OCI-LY7 (cell line): ENCODE results near the gene VANGL1. TPM values are rescaled to one million over a fixed set of nuclear protein-coding genes. Genes with fewer than 3 reads are reported as not detected.

Experiments
- BruUV-seq: library from RNA; stranded (reverse); fragments of 400-500 nt; replicated peaks from 2 replicates; lab custom pipeline; 2021; lab: Mats Ljungman, UMichigan
- CTCF ChIA-PET: fragments of 300-600 bp; sonication (Branson Sonifier 250); formaldehyde crosslinking; loops from one replicate; lab custom pipeline; 2022; ENCODE audit warnings: antibody characterized with exemption; ENCODE audit not compliant: unreplicated experiment; lab: Charles Lee
- POLR2A ChIA-PET: fragments of 300-600 bp; sonication (Branson Sonifier 250); formaldehyde crosslinking; loops from one replicate; lab custom pipeline; 2022; ENCODE audit warnings: antibody characterized with exemption; lab: Charles Lee
- DNase-seq: peaks from one replicate; pipeline ENCODE4 v3.0.0-alpha.2; 2015; ENCODE audit warnings: low spot score
- H2AFZ ChIP-seq: fragments of 200-600 bp; sonication (generic), shearing (Covaris generic); 2 replicates; pipeline ENCODE4 v1.6.1; 2014; ENCODE audit warnings: mild to moderate bottlenecking, antibody characterized with exemption, low read length, moderate library complexity
- H3K27ac ChIP-seq: fragments of 200-600 bp; sonication (generic); 2 replicates; pipeline ENCODE4 v1.5.1; 2014; ENCODE audit warnings: mixed run types, low read depth, mild to moderate bottlenecking, moderate library complexity, low read length, inconsistent platforms; ENCODE audit not compliant: poor library complexity, severe bottlenecking
- H3K36me3 ChIP-seq: fragments of 200-600 bp; sonication (generic); 2 replicates; pipeline ENCODE4 v1.6.1; 2014; ENCODE audit warnings: mild to moderate bottlenecking, antibody characterized with exemption, low read length, moderate library complexity, mixed read lengths; ENCODE audit not compliant: insufficient read depth
- H3K4me1 ChIP-seq: fragments of 200-600 bp; sonication (generic); 2 replicates; pipeline ENCODE4 v1.5.1; 2014; ENCODE audit warnings: mild to moderate bottlenecking, low read length; ENCODE audit not compliant: insufficient read depth, poor library complexity, severe bottlenecking
- H3K4me2 ChIP-seq: fragments of 200-600 bp; sonication (generic); 2 replicates; pipeline ENCODE4 v1.6.1; 2014; ENCODE audit warnings: mild to moderate bottlenecking, low read length
- H3K4me3 ChIP-seq: fragments of 200-600 bp; sonication (generic); 2 replicates; pipeline ENCODE4 v1.5.1; 2014; ENCODE audit warnings: mild to moderate bottlenecking, low read depth, low read length; ENCODE audit not compliant: poor library complexity, severe bottlenecking
- H3K79me2 ChIP-seq: fragments of 200-600 bp; sonication (generic); 2 replicates; pipeline ENCODE4 v1.6.1; 2016; ENCODE audit warnings: low read depth, mild to moderate bottlenecking, low read length, moderate library complexity, mixed read lengths; ENCODE audit not compliant: insufficient read depth
- H3K9me2 ChIP-seq: fragments of 200-600 bp; sonication (generic); 2 replicates; pipeline ENCODE4 v1.6.1; 2016; ENCODE audit warnings: mild to moderate bottlenecking, low read length, mixed read lengths; ENCODE audit not compliant: insufficient read depth
- H3K9me3 ChIP-seq: fragments of 200-600 bp; sonication (generic); 2 replicates; pipeline ENCODE4 v1.6.1; 2014; ENCODE audit warnings: mild to moderate bottlenecking, mixed run types, low read length, mixed read lengths
- H4K20me1 ChIP-seq: fragments of 200-600 bp; sonication (generic); 2 replicates; pipeline ENCODE4 v1.6.1; 2014; ENCODE audit warnings: mild to moderate bottlenecking, antibody characterized with exemption, low read length, moderate library complexity, mixed read lengths; ENCODE audit not compliant: insufficient read depth
- CTCF ChIP-seq: fragments of 200-600 bp; sonication (generic); conservative IDR thresholded peaks from 2 replicates; pipeline ENCODE4 v1.5.1; 2014; ENCODE audit warnings: mild to moderate bottlenecking, antibody characterized with exemption, low read length, moderate library complexity, mixed read lengths
- EZH2phosphoT487 ChIP-seq: fragments of 200-600 bp; sonication (generic); IDR thresholded peaks from 2 replicates; pipeline ENCODE4 v1.6.1; 2018; ENCODE audit warnings: low read depth, borderline replicate concordance, mild to moderate bottlenecking, mixed run types, antibody characterized with exemption, low read length, moderate library complexity, mixed read lengths
- intact Hi-C: fragments of 100-400 bp; cut with micrococcal nuclease; formaldehyde crosslinking; loops from one replicate; pipeline ENCODE4 v1.10.0; 2022; ENCODE audit not compliant: unreplicated experiment
- total RNA-seq, 2 experiments: library from RNA; depleted of rRNA in 1 of 2; stranded (reverse); fragments of >200 nt in 1 of 2; shearing (Covaris generic) in 1 of 2; gene quantifications; 2 replicates each; pipeline ENCODE4 v1.2.3, GENCODE V29; 2014 to 2022

Gene VANGL1
- total RNA-seq, 2 experiments from 2014 or later = 1.2 TPM; not detected in 1

DNA sequence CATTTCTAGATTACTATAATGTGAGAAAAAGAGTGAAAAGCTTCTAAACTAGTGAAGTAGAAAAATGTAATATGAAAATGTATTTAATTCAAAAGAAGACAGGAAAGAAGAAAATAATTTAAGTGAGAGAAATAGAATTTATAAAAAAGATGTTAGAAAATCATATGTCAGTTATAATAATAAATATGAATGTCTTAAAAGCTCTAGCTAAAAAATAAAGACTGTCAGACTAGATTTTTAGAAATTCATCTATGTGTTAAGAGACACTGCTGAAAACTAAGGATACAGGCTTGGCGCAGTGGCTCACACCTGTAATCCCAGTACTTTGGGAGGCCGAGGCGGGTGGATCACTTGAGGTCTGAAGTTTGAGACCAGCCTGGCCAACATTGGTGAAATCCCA, 37.3 kb upstream of the VANGL1 start:
- TF ChIP-seq EZH2phosphoT487 = no peak
- no peak for TF ChIP-seq CTCF
- intact Hi-C loops = no loop called here
- Histone ChIP-seq H3K4me3 (no peak overlapping the region), H3K4me1 (no peaks in the 10 kb centered on the region), H3K36me3 (no peaks in the 10 kb centered on the region), H3K9me2 (no peaks in the 10 kb centered on the region), H3K4me2 (no peak overlapping the region), H4K20me1 (no peaks in the 10 kb centered on the region), H2AFZ (no peak overlapping the region), H3K27ac (no peak overlapping the region), H3K79me2 (no peaks in the 10 kb centered on the region), H3K9me3 (no peaks in the 10 kb centered on the region)
- ChIA-PET POLR2A (interaction anchor here (0.7 kb wide), 1 partner anchor 895 kb away, joined by 3 read pairs; no protein-coding TSS in a partner anchor), CTCF (no interaction called here)
- no TSS peak for BruUV-seq
- DNase-seq = no peak

GRCh38 chr1:115606305-115606704, 35.5 kb upstream of the VANGL1 start:
- BruUV-seq = no TSS peak
- Histone ChIP-seq H3K79me2 (no peaks in the 10 kb centered on the region), H3K9me3 (no peaks in the 10 kb centered on the region), H3K9me2 (no peaks in the 10 kb centered on the region), H3K27ac (no peak overlapping the region), H3K36me3 (no peaks in the 10 kb centered on the region), H4K20me1 (no peaks in the 10 kb centered on the region), H2AFZ (no peak overlapping the region), H3K4me3 (no peak overlapping the region), H3K4me2 (no peak overlapping the region), H3K4me1 (no peaks in the 10 kb centered on the region)
- no peak for DNase-seq
- TF ChIP-seq EZH2phosphoT487 = no peak
- TF ChIP-seq CTCF = no peak
- ChIA-PET POLR2A (no interaction called here), CTCF (no interaction called here)
- intact Hi-C loops = loop anchor here (5.0 kb wide), 1 partner anchor 101 kb away; no protein-coding TSS in a partner anchor

- no TSS peak for BruUV-seq
- no peaks in the 10 kb centered on the region for H3K36me3 ChIP-seq
- no peaks in the 10 kb centered on the region for H3K4me1 ChIP-seq
- H4K20me1 ChIP-seq = no peaks in the 10 kb centered on the region
- no peak overlapping the region for H3K4me2 ChIP-seq
- intact Hi-C loops = loop anchor here (5.0 kb wide), 1 partner anchor 98 kb away; no protein-coding TSS in a partner anchor
- CTCF ChIA-PET = no interaction called here
- TF ChIP-seq EZH2phosphoT487 = no peak
- TF ChIP-seq CTCF = no peak
- H3K9me2 ChIP-seq = no peaks in the 10 kb centered on the region
- H3K79me2 ChIP-seq = no peaks in the 10 kb centered on the region
- H3K4me3 ChIP-seq = no peak overlapping the region
- no peak for DNase-seq
- POLR2A ChIA-PET = interaction anchor here (0.7 kb wide), 1 partner anchor 22 kb away, joined by 8 read pairs; no protein-coding TSS in a partner anchor
- no peak overlapping the region for H2AFZ ChIP-seq
- no peaks in the 10 kb centered on the region for H3K9me3 ChIP-seq
- no peak overlapping the region for H3K27ac ChIP-seq
Measured at GRCh38 chr1:115609021-115609420, 32.7 kb upstream of the VANGL1 start.
